MM.1S (cell line): ENCODE results near the gene RNASE7.

Experiments
- DNase-seq: peaks from one replicate; pipeline ENCODE4 v3.0.0-alpha.2; 2015
- H2AFZ ChIP-seq: fragments of 300-600 bp; sonication (generic); 2 replicates; pipeline ENCODE4 v1.6.0; 2016; ENCODE audit warnings: antibody characterized with exemption, low read length
- H3F3A ChIP-seq: fragments of 300-600 bp; sonication (generic); 2 replicates; pipeline ENCODE4 v1.6.1; 2016; ENCODE audit warnings: mild to moderate bottlenecking, antibody characterized with exemption, low read length, moderate library complexity, mixed read lengths; ENCODE audit not compliant: insufficient read depth
- H3K27ac ChIP-seq: fragments of 300-600 bp; sonication (generic); 2 replicates; pipeline ENCODE4 v1.5.1; 2016; ENCODE audit warnings: mild to moderate bottlenecking, low read length
- H3K27me3 ChIP-seq: fragments of 300-600 bp; sonication (generic); replicated peaks from 2 replicates; pipeline ENCODE4 v1.6.0; 2016; ENCODE audit warnings: low read length; ENCODE audit not compliant: insufficient read depth
- H3K36me3 ChIP-seq: fragments of 300-600 bp; sonication (generic); replicated peaks from 2 replicates; pipeline ENCODE4 v1.6.1; 2016; ENCODE audit warnings: mild to moderate bottlenecking, low read length, mixed read lengths; ENCODE audit not compliant: insufficient read depth
- H3K4me1 ChIP-seq: fragments of 300-600 bp; sonication (generic); 2 replicates; pipeline ENCODE4 v1.6.1; 2016; ENCODE audit warnings: low read length, mixed read lengths
- H3K4me2 ChIP-seq: fragments of 300-600 bp; sonication (generic); 2 replicates; pipeline ENCODE4 v1.6.0; 2016; ENCODE audit warnings: low read depth, low read length
- H3K4me3 ChIP-seq: fragments of 300-600 bp; sonication (generic); 2 replicates; pipeline ENCODE4 v1.5.1; 2016; ENCODE audit warnings: low read length, mixed read lengths
- H3K79me2 ChIP-seq: fragments of 300-600 bp; sonication (generic); 2 replicates; pipeline ENCODE4 v1.6.1; 2016; ENCODE audit warnings: mixed run types, low read length, mixed read lengths
- H3K9ac ChIP-seq: fragments of 300-600 bp; sonication (generic); 2 replicates; pipeline ENCODE4 v1.6.1; 2016; ENCODE audit warnings: low read length, mixed read lengths
- H3K9me2 ChIP-seq: fragments of 300-600 bp; sonication (generic); replicated peaks from 2 replicates; pipeline ENCODE4 v1.6.1; 2016; ENCODE audit warnings: mild to moderate bottlenecking, low read length, mixed read lengths; ENCODE audit not compliant: insufficient read depth
- H3K9me3 ChIP-seq: fragments of 300-600 bp; sonication (generic); replicated peaks from 2 replicates; pipeline ENCODE4 v1.6.1; 2016; ENCODE audit warnings: mild to moderate bottlenecking, low read length, mixed read lengths; ENCODE audit not compliant: insufficient read depth
- H4K20me1 ChIP-seq: fragments of 300-600 bp; sonication (generic); 2 replicates; pipeline ENCODE4 v1.6.1; 2016; ENCODE audit warnings: mild to moderate bottlenecking, low read length, moderate library complexity, mixed read lengths; ENCODE audit not compliant: insufficient read depth
- EZH2 ChIP-seq: fragments of 300-600 bp; sonication (generic); optimal IDR thresholded peaks from 2 replicates; pipeline ENCODE3; 2017; ENCODE audit warnings: low read depth, mild to moderate bottlenecking, antibody characterized with exemption, low read length, mixed read lengths
- EZH2phosphoT487 ChIP-seq: fragments of 300-600 bp; sonication (generic); IDR thresholded peaks from 2 replicates; pipeline ENCODE4 v1.6.1; 2018; ENCODE audit warnings: antibody characterized with exemption, low read length
- TF ChIP-seq, protein P1 (sequence below): fragments of 300-600 bp; sonication (generic); IDR thresholded peaks from 2 replicates; pipeline ENCODE4 v1.5.1; 2016; ENCODE audit warnings: antibody characterized with exemption, low read length, mixed read lengths

RNASE7 gene

DNA sequence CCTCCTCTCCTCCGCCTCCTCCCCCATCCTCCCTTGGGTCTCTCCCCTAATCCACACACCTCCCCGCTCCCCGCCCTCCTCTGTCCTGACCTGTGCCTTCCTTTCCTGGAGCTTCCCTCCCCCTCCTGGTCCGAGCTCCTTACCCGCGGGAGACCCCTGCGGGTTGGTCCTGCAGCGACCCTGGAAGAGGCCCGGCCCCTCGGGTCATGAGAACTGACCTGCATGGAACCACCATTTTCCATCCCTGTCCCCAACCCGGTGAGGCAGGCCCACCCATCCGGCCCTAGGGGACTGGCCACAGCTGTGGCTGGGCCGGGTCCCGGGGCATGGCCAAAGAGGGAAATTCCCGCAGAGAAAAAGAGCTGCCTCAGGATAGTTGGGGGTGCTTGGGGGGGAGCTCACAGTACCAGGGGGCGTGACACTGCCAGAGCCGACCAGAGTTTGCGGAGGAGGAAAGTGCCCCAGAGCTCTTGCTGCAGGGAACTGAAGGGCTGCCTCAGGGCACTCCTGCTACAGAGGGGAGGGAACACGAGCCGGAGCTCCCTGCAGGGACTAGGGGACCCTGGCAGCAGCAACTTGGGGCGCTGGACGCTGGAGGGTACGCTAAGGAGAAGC, 28.6 kb downstream of the RNASE7 start:
- H3K4me2 ChIP-seq, result peak overlapping the region; percentile 95
- no peaks in the 10 kb centered on the region for H3K36me3 ChIP-seq
- H3K27me3 ChIP-seq, result peaks cover 11% of the 10 kb centered on the region
- no peaks in the 10 kb centered on the region for H3K9me2 ChIP-seq
- peak overlapping the region; percentile 33; the same call in 1 of the 2 replicates for H3K9ac ChIP-seq
- H3K27ac ChIP-seq, result peak overlapping the region; percentile 32; the same call in 1 of the 2 replicates
- H2AFZ ChIP-seq, result peak overlapping the region; percentile 56
- no peak for DNase-seq
- TF ChIP-seq, protein P1, sequence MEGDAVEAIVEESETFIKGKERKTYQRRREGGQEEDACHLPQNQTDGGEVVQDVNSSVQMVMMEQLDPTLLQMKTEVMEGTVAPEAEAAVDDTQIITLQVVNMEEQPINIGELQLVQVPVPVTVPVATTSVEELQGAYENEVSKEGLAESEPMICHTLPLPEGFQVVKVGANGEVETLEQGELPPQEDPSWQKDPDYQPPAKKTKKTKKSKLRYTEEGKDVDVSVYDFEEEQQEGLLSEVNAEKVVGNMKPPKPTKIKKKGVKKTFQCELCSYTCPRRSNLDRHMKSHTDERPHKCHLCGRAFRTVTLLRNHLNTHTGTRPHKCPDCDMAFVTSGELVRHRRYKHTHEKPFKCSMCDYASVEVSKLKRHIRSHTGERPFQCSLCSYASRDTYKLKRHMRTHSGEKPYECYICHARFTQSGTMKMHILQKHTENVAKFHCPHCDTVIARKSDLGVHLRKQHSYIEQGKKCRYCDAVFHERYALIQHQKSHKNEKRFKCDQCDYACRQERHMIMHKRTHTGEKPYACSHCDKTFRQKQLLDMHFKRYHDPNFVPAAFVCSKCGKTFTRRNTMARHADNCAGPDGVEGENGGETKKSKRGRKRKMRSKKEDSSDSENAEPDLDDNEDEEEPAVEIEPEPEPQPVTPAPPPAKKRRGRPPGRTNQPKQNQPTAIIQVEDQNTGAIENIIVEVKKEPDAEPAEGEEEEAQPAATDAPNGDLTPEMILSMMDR, result no peak
- TF ChIP-seq EZH2, result no peak
- no peak for TF ChIP-seq EZH2phosphoT487
- no peaks in the 10 kb centered on the region for H3K79me2 ChIP-seq
- H3K9me3 ChIP-seq, result no peaks in the 10 kb centered on the region
- H4K20me1 ChIP-seq, result no peaks in the 10 kb centered on the region
- H3F3A ChIP-seq, result peaks cover 6% of the 10 kb centered on the region; the same call in 1 of the 2 replicates
- no peaks in the 10 kb centered on the region for H3K4me1 ChIP-seq
- H3K4me3 ChIP-seq, result peak overlapping the region; percentile 75

DNA sequence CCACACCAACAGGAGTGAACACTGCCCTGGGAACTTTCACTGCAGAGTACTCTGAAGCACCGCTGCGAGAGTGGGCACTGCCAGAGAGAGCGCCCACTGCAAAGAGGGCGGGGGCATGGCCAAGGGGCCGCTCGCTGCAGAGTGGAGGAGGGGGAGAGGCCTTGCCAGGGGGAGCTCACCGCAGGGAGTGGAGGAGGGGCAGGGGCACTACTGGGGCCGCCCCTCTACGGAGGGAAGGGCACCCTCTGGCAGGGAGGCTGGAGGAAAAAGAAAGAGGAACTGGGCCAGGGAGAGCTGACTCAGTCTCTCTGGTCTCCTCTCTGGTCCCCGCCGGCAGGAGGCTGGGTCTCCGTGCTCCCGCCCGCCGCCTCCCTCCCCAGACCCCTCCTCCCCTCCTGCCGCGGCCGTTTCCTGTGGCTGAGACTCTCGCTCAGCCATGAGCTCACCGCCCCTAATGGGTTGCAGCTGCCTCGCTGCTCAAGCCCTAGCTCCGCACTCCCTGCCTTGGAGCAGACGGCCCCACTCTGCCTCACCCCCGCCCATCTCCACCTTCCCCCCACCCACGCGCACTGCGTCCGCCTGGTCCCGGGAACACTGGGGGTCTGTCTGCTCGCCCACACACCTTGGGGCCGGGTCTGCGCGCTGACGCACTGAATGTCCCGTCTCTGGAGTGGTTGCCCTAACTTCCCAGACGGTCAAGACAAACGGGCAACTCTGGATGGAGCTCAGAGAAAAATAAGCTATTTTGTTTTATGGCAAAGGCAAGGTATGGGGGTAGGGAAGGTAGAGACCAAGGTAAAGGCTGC, 29.3 kb downstream of the RNASE7 start:
- Histone ChIP-seq H3K27ac (peak overlapping the region; percentile 32; the same call in 1 of the 2 replicates), H2AFZ (peak overlapping the region; percentile 56), H3K9me2 (no peaks in the 10 kb centered on the region)

DNA sequence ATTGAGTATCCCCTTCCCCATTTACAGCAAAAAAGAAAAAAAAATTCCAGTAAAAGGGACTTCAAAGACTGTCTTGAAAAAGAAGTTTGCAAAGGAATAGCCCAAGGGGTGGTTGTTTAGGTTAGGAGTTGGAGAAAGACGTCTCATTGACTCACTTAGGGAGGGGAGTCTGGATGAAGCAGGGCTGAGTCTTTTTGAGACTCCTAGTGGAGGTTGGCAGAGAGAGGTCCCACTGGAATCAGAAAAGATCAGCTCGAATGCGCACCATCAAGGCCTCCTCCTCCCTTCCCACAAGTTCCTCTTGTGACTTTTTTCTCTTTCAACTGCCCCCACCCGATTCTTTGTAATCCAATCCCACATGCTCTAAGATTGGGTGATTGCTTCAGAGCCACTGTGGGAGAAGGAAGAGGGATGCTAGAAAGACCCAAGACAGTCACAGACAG, 29.9 kb downstream of the RNASE7 start:
- H2AFZ ChIP-seq, result peak overlapping the region; percentile 56; the same call in 1 of the 2 replicates
- no peaks in the 10 kb centered on the region for H3K4me1 ChIP-seq
- H3K4me3 ChIP-seq, result peak overlapping the region; percentile 75
- peaks cover 11% of the 10 kb centered on the region for H3K27me3 ChIP-seq
- peak overlapping the region; percentile 95 for H3K4me2 ChIP-seq
- H3K36me3 ChIP-seq, result no peaks in the 10 kb centered on the region
- no peaks in the 10 kb centered on the region for H4K20me1 ChIP-seq
- 0 out of 2 replicates have a peak overlapping the region, but pooled peaks have one; percentile 33 for H3K9ac ChIP-seq
- H3K79me2 ChIP-seq, result no peaks in the 10 kb centered on the region
- H3K9me3 ChIP-seq, result no peaks in the 10 kb centered on the region
- H3K27ac ChIP-seq, result peak overlapping the region; percentile 18; the same call in 1 of the 2 replicates
- H3K9me2 ChIP-seq, result no peaks in the 10 kb centered on the region
- peaks cover 6% of the 10 kb centered on the region; the same call in 1 of the 2 replicates for H3F3A ChIP-seq
- no peak for DNase-seq
- TF ChIP-seq EZH2, result no peak
- no peak for TF ChIP-seq EZH2phosphoT487
- TF ChIP-seq, protein P1, result no peak

More for the DNA sequence above, 29.3 kb downstream of the RNASE7 start:
- Histone ChIP-seq H3K4me2 (peak overlapping the region; percentile 95), H4K20me1 (no peaks in the 10 kb centered on the region), H3F3A (peaks cover 6% of the 10 kb centered on the region; the same call in 1 of the 2 replicates), H3K4me3 (peak overlapping the region; percentile 75), H3K9ac (peak overlapping the region; percentile 33; the same call in 1 of the 2 replicates), H3K79me2 (no peaks in the 10 kb centered on the region), H3K36me3 (no peaks in the 10 kb centered on the region), H3K4me1 (no peaks in the 10 kb centered on the region), H3K27me3 (peaks cover 11% of the 10 kb centered on the region), H3K9me3 (no peaks in the 10 kb centered on the region)
- TF ChIP-seq EZH2phosphoT487 (no peak), EZH2 (no peak)
- TF ChIP-seq, protein P1, result no peak
- peak; percentile 69 for DNase-seq
